Epithelial cell of esophagus (primary cell): ENCODE data around the gene HOXA5.

ENCODE experiments used
- DNase-seq: peaks from one replicate; pipeline ENCODE4 v3.0.0; 2010; ENCODE audit warnings: low read depth
- H3K4me3 ChIP-seq: 2 replicates; pipeline ENCODE4 v1.5.1; 2011; ENCODE audit warnings: mild to moderate bottlenecking, low read length, control low read depth
- TF ChIP-seq, protein P1 (sequence below): IDR thresholded peaks from 2 replicates; pipeline ENCODE4 v1.5.1; 2011; ENCODE audit warnings: low read depth, mild to moderate bottlenecking, low read length, control low read depth, inconsistent platforms; ENCODE audit not compliant: insufficient read depth; ENCODE audit errors: missing control alignments

Gene HOXA5

DNA sequence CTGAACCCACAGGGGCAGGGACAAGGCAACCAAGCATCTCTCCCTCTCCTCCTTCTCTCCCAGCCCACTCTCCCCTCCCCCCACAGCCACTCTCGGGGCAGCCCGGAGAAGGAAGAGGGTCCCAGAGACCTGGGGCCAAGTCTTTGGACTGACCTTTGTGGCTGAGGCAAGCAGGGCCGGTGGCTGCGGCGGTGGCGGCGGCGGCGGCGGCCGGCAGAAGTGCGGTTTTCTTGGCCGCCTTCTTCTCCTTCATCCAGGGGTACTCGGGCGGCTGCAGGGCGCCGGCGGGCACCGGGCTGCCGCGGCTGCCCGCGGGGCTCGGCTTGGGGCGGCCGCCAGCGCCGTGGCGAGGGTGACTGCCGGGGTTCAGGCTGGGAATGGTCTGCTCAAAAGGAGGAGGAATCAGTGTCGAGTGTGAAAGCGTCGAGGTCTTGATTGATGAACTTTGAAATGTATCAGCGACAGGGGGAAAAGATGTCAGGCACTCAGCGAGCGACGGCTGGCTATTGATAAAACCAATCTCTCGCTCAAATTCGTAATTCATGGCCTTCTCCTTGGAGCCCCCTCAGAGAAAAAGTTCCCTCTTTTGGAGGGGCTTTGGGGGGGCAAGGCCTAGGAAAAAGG lies 41.4 kb downstream of the HOXA5 start:
- TF ChIP-seq, protein P1, sequence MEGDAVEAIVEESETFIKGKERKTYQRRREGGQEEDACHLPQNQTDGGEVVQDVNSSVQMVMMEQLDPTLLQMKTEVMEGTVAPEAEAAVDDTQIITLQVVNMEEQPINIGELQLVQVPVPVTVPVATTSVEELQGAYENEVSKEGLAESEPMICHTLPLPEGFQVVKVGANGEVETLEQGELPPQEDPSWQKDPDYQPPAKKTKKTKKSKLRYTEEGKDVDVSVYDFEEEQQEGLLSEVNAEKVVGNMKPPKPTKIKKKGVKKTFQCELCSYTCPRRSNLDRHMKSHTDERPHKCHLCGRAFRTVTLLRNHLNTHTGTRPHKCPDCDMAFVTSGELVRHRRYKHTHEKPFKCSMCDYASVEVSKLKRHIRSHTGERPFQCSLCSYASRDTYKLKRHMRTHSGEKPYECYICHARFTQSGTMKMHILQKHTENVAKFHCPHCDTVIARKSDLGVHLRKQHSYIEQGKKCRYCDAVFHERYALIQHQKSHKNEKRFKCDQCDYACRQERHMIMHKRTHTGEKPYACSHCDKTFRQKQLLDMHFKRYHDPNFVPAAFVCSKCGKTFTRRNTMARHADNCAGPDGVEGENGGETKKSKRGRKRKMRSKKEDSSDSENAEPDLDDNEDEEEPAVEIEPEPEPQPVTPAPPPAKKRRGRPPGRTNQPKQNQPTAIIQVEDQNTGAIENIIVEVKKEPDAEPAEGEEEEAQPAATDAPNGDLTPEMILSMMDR: no peak
- no peak overlapping the region for H3K4me3 ChIP-seq
- DNase-seq: no peak

DNA sequence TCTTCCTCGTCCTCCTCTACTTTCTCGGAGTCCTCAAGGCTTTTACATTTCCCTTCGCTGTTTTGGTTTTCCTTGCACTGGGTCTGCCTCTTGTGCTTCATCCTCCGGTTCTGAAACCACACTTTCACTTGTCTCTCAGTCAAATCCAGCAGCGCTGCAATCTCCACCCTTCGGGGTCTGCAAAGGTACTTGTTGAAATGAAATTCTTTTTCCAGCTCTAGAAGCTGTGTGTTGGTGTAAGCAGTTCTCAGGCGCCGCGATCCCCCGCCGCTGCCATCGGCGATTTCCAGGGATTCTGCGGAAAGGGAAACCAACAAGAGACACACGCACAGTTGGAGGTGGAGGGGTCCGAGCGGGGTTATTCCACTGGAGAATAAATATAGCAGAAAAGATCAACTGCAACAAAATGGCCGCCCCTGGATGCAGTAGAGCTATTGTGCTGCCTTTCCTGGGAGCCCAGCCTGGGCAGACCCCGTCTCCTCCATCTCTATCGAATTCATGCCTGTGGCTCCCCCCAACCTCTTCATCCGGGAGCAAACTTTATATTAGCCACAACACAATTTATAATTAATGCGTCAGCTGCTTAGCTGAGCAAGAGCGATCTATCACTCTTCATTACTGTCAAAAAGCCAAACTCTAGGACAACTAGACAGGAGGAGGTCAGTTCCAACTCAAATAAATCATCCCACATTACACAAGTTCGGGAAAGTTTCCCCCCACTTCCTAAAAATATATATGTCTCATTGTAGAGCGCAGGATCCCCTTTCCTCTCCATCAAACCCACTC lies 42.1 kb downstream of the HOXA5 start:
- no peak for DNase-seq
- TF ChIP-seq, protein P1: no peak
- no peak overlapping the region for H3K4me3 ChIP-seq

DNA sequence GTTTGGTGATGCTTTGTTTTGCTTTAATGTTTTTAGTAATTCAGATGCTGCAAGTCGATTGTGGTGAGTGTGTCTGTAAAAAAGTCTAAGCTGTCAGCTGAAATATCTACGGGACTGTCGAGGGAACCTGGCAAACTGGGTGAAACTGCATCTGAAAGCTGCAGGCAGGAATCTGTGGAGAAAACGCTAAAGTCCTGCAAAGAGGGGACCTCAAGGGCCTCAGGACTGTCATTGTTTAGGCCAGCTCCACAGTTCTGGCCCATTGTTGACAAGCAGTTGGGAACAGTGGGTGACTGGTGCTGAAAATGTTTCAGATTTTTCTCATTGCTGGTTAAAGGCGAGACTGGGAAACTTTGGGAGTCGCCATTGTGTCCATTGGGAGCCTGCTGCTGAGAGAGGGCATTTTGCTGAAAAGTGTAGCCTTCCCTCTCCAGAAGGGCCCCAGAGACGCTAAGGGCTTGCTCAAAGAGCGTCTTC lies 42.7 kb downstream of the HOXA5 start:
- H3K4me3 ChIP-seq: no peak overlapping the region
- no peak for DNase-seq
- TF ChIP-seq, protein P1: no peak

DNA sequence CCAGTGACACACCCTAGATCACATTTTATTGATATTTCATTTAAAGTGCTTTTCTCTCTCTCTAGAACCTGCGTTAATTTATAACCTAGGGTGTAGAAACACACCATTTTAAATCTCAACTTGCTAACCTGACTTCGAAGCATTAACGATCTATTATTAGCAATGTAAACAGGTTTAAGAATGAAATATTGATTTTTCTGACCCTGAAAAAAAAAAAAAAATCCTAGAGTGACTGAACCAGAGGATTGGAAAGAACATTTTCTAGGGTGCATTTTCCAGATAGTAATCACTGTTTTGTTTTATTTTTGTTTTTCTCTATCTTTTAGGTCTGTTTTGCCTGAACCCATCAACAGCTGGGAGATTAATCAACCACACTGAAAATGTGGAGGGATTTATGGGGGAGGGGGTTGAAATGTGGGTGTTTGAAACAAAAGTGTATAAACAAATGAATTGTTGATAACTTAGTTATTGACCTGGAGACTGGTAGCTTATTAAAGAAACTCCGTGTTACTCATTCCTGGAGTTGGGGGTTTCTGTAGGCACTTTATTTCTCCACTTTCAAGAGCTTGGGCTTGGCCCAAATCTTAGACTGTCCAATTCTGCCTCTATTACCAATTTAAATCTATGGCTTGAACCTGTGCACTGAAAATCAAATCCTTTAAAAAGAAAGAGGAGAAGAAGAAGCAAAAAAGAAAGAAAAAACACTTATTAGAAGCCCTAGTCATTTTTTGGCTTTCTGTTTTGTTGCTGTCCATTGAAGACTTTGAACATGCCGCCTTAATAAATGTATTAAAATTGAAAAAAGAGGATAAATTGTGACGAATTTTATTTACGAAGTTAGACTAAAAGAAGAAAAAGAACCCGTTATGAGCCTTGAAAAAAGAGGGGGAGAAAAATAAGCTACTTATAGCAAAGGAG lies 43.8 kb downstream of the HOXA5 start:
- no peak overlapping the region for H3K4me3 ChIP-seq
- TF ChIP-seq, protein P1: no peak
- no peak for DNase-seq

DNA sequence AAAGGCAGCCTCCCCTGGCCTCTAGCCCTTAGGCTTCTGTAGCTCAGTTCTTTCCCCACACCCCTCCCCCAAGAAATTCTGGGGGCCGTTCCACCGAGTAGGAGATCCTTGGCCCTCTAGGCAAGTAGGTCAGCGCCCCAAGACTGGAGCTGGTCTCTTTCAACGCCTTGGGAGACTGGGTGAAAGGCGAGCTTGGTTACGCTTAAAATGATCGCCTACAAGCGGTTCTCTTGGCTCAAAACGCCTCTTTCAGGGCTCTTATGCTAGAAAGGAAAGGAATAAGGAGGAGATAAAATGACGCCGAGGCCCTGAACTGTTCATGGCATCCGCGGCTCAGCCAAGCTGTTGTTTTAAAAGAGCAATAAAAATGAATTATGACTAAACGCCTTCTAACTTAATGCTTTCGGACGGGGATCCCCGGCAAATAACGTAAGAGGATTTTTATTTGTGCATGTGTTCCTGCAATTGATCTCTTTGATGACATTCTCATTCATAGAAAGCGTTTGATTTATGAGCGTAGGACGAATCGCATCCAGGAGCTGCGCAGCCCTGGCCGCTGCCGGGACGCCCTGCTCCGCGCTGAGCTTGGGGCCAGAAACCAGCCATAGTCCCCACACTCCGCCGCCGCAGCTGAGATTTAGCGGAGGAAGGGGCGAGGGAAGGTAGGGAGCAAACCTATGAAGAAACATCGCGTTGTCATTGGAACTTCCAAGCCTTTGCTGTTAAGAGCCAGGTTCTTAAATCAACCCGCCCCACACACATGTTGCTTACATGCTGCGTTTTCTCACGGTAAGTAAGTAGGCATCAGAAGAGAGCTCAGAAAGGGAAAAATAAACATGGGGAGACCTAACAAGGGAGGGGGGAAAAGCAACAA lies 44.7 kb downstream of the HOXA5 start:
- TF ChIP-seq, protein P1: no peak
- no peak for DNase-seq
- H3K4me3 ChIP-seq: peak overlapping the region; percentile 81
